ENCODE measurements around the gene CA10.

GRCh38 chr17:51684214-51684613, 474.3 kb downstream of the CA10 start:
- TF ChIP-seq CTCF (IDR thresholded peaks at IDR 0.05) (no peak), POLR2A (IDR thresholded peaks at IDR 0.05; ENCODE audit: low read depth) (no peak), EP300 (IDR thresholded peaks at IDR 0.05) (no peak), POLR2AphosphoS5 (IDR thresholded peaks at IDR 0.05) (no peak)
